Kasumi-1 (cell line): Measurements from ENCODE around the gene UACA.
"Not testable (repeated sequence)": the region's sequence is repeated elsewhere in the genome, so short reads cannot be mapped to it uniquely, and the experiment has no call there.

Experiments
- DNase-seq, 2 experiments: peaks; one replicate each; lab custom pipeline; 2025; lab: John Stamatoyannopoulos, UW

The UACA gene

DNA sequence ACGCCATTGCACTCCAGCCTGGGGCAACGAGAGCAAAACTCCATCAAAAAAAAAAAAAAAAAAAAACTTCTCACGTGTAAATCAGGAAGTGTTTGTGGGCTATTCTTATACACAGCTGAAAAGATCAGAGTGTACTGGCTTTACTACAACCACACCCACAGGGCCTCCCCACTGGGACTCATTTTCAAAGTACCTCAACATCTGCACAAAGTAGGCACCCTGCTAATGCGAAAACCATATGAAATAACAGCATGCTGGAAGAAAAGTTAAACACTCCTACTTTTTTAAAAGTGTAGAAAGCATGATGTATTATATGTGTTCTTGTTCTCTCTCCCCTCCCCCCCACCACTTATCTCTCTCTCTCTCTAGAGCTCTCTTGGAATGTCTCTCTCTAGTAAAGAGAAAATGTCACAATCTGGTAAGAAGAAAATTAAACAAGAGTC is 11.1 kb downstream of the UACA start:
- DNase-seq, result no peak

DNA sequence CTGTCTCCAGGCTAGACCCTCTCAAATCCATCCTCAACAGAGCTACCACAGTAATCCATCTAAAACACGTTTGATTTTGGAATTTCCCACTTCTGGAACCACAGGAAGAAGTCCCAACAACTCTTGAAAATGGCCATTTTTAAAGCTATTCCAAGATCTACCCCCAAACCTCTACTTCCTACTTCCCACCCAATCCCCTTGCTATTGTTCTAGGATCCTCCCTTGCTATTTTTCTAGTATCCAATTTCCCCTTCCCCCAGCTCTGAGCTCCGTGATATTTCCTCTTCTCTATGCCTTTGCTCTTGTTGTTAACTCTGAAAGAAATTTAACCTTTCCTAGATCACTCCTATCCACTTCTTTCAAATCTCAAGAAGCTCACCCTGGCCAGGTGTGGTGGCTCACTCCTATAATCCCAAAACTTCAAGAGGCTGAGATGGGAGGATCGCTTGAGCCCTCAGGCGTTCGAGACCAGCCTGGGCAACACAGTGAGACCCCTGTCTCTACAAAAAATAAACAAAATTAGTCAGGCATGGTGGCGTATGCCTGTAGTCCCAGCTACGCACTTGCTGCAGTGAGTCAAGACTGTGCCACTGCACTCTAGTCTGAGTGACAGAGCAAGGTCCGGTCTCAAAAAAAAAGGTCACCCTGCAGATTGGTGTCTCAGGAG is 13.0 kb downstream of the UACA start:
- no peak for DNase-seq

DNA sequence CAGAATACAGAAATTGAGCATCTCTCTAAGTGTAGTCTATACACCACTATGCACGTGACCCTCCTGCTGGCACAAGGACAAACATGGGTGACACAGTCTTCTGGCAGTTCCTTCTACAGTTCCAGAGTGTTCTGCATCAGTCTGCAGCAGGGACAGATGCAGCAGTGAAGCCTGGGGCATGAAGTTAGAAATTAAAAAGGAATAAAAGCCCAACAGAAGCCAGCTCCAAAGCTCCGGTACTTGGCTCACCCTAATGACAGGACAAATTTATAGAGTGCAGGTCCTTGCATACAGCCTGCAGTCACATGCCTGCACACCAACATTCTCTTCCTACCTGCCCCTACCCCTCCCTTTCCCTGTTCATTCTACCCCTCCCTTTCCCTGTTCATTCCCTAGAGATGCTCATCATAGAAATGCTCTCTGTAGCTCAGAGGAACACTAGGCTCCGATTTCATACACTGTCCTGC is 15.0 kb downstream of the UACA start:
- DNase-seq, result no peak

DNA sequence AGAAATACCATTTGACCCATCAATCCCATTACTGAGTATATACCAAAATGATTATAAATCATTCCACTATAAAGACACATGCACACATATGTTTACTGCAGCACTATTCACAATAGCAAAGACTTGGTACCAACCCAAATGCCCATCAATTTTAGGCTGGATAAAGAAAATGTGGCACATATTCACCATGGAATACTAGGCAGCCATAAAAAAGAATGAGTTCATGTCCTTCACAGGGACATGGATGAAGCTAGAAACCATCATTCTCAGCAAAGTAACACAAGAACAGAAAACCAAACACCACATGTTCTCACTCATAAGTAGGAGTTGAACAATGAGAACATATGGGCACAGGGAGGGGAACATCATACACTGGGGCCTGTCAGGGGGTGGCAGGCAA is 16.8 kb downstream of the UACA start:
- not testable (repeated sequence) for DNase-seq

DNA sequence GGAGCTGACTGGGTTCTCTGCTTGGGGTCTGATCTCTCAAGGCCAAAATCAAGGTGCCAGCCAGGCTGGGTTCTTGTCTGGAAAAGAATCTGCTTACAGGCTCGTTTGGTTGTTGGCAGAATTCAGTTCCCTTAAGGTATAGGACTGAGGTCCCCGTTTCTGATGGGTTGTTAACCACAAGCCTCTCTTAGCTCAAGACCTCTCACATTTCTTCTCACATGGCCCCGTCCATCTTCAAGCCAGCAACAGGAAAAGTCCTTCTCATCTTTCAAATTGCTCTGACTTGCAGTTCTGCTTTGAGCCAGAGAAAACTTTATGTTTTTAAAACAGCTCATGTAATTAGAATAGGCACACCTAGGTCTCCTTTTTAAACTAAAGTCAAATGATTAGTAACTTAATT is 20.4 kb downstream of the UACA start:
- no peak for DNase-seq

DNA sequence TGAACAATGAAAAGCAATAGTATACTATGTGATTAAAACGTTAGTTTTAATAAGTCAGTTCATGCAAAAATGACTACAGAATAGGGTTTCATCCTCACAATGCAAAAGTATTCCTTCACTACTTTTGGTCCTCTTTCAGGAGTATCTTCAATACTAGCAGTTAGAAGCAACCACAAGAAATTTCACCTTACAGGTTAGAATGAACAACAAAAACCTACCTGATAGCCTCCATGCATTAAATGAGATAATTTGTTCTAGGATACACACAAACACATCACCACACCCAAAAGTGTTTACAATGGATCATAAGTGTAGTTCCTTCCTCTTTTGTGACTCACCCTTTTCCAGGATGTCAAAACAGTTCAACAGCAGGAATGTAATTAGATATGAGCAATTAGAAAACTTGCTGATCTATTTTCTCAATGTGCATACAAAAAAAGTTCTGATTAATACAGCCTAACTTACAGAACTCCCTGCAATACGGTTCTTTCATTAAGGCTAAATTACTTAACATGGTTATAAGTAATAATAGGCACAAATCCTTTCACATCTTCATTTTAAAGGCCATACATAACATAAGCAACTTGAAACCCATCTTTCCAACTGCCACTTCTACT is 21.6 kb downstream of the UACA start:
- DNase-seq, result no peak

DNA sequence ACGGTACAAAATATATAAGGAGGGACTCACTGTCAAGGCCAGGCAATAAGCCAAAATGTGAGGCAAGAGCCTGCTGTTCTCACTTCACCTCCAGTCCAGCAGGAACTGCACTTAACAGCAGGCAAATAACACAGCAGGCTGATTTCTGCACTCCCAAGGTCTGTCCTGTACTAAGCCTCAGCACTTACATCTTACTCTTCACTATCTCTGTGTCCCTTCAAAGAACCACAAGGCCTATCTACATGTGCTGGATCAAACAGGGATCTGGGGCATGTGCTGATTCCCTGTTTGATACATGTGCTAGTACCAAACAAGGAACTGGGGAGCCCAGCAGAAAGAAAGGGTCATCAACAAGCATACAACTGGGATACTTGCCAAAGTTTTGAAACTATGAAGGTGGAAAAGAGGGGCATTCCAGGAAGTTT is 22.2 kb downstream of the UACA start:
- DNase-seq, result no peak

DNA sequence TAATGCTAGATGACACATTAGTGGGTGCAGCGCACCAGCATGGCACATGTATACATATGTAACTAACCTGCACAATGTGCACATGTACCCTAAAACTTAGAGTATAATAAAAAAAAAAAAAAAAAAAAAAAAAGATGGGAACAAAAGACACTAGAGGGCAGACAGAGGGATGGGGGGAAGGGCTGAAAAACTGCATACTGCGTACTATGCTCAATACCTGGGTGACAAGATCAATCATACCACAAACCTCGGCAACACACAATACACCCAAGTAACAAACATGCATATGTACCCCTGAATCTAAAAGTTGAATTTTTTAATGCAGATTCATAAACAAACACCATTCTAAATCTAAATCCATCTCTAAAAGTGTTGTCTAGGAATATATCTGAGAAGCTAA is 28.3 kb downstream of the UACA start:
- not testable (repeated sequence) for DNase-seq

DNA sequence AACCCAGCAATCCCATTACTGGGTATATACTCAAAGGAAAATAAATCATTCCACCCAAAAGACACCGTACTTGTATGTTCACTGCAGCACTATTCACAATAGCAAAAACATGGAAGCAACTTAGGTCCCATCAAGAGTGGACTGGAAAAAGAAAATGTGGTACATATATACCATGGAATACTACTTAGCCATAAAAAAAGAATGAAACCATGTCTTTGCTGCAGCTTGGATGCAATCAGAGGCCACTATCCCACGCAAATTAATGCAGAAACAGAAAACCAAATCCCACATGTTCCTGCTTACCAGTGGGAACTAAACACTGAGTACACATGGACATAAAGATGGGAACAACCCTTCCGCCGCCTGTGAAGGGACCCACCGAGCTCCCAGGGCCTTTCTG is 34.2 kb downstream of the UACA start:
- DNase-seq, result no peak

DNA sequence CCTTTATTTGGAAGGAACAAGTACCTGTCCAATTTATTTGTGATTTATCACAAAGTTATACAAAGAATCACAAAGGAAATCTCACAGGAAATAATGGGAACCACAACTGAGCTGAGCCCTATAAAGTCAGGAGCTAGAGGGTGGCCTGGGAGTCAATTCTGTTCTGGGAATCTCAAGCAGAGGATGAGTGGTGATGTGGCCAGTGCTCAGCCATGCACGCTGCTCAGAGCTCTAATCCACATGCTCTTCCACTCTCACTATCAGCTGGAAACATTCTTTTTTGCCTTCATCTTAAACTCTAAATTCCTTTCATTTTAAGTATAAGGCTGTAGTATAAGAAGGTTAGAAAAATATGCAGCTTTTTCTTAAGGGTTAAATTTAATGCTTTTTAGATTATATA is 36.6 kb downstream of the UACA start:
- no peak for DNase-seq

DNA sequence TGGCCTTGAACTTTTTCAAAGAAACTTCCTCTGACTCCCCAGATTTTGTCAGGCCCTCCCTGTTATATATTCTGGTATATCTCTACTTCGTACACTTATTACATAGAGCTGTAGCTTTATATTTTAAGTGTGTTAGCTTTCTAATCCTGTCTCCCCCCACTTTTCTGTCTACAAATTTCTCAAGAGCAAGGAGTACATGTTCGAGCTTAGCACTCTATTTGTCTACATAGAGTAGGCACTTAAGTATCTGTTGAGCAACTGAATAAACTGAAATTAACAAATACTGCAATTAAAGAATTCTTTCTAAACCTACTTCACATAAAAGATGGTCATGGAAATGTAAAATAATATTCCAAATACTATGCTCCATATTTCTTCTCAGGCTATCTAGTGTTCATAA is 39.4 kb downstream of the UACA start:
- no peak for DNase-seq

DNA sequence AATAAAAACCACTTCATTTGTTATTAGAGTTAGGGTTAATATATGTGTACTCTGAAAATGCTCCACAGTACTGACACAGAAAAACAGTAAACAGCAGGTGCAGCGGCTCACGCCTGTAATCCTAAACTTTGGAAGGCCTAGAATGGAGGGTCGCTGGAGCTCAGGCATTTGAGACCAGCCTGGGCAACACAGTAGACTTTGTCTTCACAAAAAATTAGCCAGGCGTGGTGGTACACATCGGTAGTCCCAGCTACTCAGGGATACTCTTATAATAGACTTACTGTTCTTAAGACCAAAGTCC is 40.3 kb downstream of the UACA start:
- no peak for DNase-seq

DNA sequence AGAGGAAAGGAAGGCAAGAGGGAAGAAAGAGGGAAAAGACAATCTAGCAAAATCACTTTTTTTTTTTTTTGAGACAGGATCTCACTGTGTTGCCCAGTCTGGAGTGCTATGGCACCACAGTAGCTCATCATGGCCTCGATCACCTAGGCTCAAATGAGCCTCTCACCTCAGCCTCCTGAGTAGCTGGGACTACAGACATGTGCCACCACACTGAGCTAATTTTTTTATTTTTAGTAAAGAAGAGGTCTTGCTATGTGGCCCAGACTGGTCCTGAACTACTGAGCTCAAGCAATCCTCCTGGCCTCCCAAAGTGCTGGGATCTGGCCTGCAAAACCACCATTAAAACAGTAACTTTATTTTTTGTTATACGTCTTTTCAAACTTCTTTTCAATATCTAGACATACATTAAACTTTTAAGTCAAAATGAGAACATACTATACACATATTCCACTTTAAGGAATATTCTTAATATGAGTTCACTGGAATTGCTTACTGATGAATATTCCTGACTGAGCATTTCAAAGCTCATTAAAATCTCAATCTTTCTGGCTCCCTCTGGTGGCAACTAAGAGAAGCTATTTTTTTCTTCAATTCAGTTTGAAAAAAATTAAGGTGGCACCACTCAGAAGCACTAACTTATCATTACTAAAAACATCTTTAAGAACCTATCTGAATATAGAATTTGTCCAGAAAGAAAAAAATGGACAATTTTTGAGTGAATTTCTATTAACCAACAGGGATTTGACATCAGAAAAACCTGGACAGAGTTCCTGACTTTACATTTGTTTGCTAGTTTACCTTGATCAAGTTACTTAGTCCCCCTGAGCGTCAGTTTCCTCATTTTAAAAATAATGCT is 40.9 kb downstream of the UACA start:
- DNase-seq, result peak; percentile 42 to 72

DNA sequence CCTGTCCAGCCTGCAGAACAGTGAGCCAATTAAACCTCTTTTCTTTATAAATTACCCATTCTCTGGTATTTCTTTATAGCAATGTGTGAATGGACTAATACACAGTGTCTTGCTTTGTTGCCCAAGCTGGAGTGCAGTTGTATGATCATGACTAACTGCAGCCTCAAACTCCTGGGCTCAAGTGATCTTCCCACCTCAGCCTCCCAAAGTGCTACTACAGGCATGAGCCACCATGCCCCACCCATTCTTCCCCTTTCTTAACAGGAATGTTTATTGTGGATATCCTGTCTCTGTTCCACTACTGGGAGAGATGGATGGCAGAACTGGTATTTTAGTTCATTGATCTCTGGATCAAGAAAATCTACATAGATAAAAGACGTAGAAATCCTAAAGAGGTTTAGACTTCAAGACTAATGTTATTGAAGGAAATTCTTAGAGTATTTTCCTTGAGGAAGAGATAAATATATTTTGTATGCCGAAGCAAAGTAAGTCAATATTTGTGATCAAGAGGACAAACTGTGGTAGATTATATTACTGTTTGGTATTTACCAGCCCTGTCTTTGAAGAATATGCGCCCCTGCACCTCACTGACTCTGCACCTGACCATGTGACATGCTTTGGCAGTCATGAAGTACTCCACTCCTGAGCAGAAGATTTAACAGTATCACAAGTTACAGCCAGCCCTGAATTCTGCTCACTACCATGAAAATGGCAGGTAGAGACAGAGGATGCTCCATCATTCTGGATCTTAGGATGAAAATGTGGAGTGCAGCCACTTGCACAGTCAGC is 42.9 kb downstream of the UACA start:
- DNase-seq, result no peak

DNA sequence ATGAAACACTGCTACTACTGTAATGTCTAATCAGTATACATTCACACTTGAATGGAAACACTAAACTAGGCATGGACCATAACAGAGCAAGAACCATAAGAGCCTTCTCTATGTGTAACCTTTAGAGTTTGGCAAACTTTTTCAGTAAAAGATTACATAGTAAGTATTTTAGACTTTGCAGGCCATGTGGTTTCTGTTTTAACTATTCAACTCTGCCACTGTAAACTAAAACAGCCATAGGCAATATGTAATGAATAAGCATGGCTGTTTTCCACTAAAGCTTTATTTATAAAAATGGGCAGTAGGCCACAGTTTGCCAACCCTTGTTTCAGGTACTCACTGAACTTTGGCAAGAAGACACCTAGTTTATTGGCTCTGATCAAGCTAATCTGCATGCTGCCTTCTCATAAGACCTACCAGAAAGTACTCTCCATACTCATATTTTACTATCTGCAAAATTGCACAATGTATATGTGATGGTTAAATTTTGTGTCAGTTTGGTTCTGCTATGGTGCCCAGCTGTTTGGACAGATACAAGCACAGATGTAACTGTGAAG is 46.0 kb downstream of the UACA start:
- no peak for DNase-seq

DNA sequence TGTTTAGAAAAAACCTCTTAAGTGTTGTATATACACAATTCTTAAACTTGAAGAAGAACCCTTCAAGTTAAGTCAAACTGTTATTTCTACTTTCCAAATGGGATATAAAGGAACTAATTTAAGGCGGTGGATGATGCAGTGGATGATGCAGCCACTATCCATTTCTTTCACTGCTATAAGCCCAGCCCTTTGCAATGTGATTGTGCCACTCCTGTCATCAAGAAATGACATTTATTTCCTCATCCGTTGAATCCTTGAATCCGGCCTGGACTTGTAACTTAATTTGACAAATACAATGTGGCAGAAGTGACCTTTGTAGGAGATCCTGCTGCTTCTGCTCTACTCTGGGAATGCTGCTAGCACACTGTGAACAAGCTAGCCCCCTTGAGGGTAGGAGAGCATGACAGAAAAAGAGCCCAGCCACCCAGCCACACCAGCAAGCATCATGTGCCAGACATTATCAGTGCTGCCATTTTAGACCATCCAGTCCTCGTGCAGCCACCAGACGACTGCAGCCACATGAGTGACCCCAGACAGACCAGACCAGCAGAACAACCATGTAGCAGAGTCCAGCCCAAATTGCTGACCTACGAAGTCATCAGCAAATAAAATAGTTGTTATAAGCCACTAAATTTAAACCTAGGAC is 47.4 kb downstream of the UACA start:
- DNase-seq, result no peak

DNA sequence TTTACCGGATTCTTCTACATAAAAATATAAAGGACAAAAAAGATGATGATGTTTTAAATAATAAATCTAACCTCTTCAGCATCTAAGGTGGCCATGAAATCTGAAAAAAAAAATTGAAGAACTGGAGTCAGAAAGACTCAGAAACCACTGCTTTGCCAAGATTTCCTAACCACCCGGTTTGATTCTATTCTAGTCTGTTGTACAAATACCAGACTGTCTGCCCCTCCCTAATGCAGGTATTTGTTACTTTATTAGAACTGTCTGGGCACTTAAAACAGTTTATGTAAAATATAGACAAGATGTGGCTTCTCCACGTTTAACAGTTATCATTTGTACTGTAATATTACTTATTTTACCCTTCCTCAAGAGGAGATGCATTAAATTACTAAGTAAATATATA is 48.8 kb downstream of the UACA start:
- DNase-seq, result no peak

DNA sequence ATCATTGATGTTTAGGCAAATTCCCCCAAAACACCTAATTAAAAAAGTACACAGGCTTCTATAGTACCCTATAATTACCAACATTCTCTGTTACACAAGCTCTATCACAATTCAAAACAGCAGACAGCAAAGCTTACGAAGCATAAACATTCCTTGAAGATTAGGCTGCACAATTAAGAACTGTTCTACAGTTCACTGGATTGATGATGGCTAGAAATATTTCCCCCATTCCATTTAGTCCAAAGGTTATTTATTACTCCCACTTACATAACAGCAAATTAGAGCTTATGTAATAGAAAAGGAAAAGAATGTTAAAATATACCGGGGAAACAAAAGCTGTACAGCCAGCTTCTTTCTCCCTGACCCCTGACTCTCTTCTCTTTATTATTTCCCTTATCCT is 49.3 kb downstream of the UACA start:
- no peak for DNase-seq

DNA sequence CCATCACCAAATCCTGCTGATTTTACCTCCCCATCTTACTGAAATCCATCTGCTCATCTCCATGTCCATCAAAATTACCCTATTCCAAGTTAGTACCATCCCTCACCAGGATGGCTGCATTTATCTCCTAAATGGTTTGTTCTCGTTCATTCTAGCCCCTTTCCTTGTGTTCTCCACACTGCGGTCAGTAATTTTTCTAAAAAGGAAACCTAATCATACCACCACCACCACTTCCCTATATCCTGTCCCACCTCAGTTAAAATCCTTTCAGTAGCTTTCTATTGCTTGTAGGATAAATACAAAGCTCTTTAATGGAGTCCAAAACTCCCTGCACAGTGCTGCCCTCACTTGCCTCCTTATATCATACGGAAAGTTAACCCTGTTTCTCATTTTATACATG is 51.1 kb downstream of the UACA start:
- no peak for DNase-seq

DNA sequence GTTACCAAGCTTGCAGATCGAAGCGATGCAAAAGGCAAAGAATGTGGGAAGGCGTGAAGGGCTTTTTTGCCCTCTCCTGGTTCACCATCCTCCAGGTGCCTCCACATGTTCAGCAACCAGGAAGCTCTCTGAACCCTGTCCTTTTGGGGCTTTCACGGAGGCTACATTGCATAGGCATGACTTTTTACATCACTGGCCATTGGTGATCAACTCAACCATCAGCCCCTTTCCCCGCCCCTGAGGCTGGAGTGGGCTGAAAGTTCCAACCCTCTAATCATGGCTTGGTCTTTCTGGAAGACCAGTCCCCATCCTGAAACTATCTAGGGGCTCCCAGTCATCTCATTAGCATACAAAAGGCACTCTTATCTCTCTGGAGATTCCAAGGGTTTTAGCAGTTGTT is 52.6 kb downstream of the UACA start:
- no peak for DNase-seq

DNA sequence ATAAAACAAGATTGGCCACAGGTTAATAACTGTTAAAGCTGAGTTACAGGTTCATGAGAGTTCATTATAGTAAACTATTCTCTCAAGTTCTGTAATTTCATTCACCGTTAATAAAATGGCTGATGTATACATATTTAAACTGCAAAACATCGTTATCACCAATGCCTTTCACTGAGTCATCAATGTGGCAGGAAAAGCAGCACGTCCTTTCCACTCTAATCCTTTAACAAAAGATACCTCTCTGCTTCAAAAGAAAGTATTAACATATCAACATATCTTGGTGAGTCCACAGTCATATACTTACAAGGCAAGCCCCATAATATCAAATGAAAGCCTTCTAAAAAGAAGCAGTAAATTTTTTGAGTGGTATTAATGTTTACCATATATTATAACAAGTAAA is 54.5 kb downstream of the UACA start:
- DNase-seq, result no peak
